ENCODE measurements around the gene GMDS. TPM values are rescaled to one million over a fixed set of nuclear protein-coding genes. Genes with fewer than 3 reads are reported as not detected.

Gene GMDS
- total and polyA plus RNA-seq, 2 donors (not counting 3 experiments of a cell fraction or from before 2014, with no cell fraction given) = 9.8 to 23.5 TPM

DNA sequence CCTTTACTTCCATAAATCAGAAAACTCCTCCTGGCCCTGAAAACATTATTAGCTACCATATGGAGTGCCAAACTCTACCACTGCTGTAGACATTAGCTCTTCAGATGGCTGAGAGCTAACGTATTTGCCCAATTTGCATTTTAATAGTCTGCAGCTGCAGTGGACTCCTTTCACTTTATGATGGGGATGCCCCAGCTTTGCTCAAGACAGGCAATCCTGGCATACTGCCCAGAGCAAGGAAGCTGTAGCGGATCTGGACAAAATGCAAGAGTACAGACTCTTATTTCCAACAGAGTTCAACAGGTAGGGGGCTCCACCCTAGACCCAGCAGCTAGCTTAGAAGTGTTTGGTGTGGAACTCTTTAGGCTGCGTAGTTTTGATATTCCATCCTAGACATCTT, 389.0 kb downstream of the GMDS start:
- no peak for TF ChIP-seq POLR2A (IDR thresholded peaks at IDR 0.05; ENCODE audit: low read depth, low read length)
- no peak for TF ChIP-seq JUN (IDR thresholded peaks at IDR 0.05; ENCODE audit: borderline replicate concordance, insufficient read depth, insufficient read length, low read depth)
- TF ChIP-seq EZH2 (IDR thresholded peaks at IDR 0.05; ENCODE audit: borderline replicate concordance, low read depth, low read length, severe bottlenecking) = no peak
- TF ChIP-seq GATA2 (IDR thresholded peaks at IDR 0.05; ENCODE audit: insufficient read depth, insufficient read length, low read depth, low read length) = no peak
- TF ChIP-seq, protein P1, sequence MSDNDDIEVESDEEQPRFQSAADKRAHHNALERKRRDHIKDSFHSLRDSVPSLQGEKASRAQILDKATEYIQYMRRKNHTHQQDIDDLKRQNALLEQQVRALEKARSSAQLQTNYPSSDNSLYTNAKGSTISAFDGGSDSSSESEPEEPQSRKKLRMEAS (IDR thresholded peaks at IDR 0.05; ENCODE audit: insufficient read depth, insufficient read length) = no peak
- TF ChIP-seq MYC (IDR thresholded peaks at IDR 0.05; ENCODE audit: low read depth, low read length) = no peak
- no peak for TF ChIP-seq POLR2AphosphoS5 (IDR thresholded peaks at IDR 0.05; ENCODE audit: insufficient read depth, low read depth, low read length)
- TF ChIP-seq FOS (IDR thresholded peaks at IDR 0.05; ENCODE audit: borderline replicate concordance, insufficient read depth, low read length) = no peak
- TF ChIP-seq, protein P2, sequence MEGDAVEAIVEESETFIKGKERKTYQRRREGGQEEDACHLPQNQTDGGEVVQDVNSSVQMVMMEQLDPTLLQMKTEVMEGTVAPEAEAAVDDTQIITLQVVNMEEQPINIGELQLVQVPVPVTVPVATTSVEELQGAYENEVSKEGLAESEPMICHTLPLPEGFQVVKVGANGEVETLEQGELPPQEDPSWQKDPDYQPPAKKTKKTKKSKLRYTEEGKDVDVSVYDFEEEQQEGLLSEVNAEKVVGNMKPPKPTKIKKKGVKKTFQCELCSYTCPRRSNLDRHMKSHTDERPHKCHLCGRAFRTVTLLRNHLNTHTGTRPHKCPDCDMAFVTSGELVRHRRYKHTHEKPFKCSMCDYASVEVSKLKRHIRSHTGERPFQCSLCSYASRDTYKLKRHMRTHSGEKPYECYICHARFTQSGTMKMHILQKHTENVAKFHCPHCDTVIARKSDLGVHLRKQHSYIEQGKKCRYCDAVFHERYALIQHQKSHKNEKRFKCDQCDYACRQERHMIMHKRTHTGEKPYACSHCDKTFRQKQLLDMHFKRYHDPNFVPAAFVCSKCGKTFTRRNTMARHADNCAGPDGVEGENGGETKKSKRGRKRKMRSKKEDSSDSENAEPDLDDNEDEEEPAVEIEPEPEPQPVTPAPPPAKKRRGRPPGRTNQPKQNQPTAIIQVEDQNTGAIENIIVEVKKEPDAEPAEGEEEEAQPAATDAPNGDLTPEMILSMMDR (IDR thresholded peaks at IDR 0.05; ENCODE audit: extremely low read depth in 1 of 2, insufficient read depth in 1 of 2, low read depth in 1 of 2, low read length in 2 of 2) = no peak
- no TSS peak for BruUV-seq (replicated peaks)
- no peaks in the 10 kb centered on the region for H3K79me2 ChIP-seq (ENCODE audit: control insufficient read depth, insufficient read depth, low read length)
- ChIA-PET CTCF (no interaction called here), POLR2A (no interaction called here)
- intact Hi-C loops (cut with micrococcal nuclease) = no loop called here
- H3K36me3 ChIP-seq (ENCODE audit: control insufficient read depth in 2 of 2, extremely low read depth in 1 of 2, insufficient read depth in 2 of 2, low read length in 2 of 2) = no peaks in the 10 kb centered on the region
- no peaks in the 10 kb centered on the region for H3K27me3 ChIP-seq (ENCODE audit: control insufficient read depth in 2 of 2, insufficient read depth in 2 of 2, low read length in 2 of 2)
- H3K9ac ChIP-seq (replicated peaks; ENCODE audit: extremely low read depth, insufficient read depth, low read length) = no peak overlapping the region
- H3K4me2 ChIP-seq (ENCODE audit: insufficient read depth, low read length) = no peak overlapping the region
- no peaks in the 10 kb centered on the region for H3K9me3 ChIP-seq (replicated peaks; ENCODE audit: control insufficient read depth, insufficient read depth, low read length)
- H4K20me1 ChIP-seq (replicated peaks; ENCODE audit: control insufficient read depth, extremely low read depth, insufficient read depth, low read length) = no peaks in the 10 kb centered on the region
- H3K9me1 ChIP-seq (replicated peaks; ENCODE audit: control insufficient read depth, extremely low read depth, insufficient read depth, low read length) = no peaks in the 10 kb centered on the region
- peak; percentile 21 for DNase-seq (ENCODE audit: low read depth, low spot score)
- H2AFZ ChIP-seq (ENCODE audit: low read depth, low read length) = no peak overlapping the region
- FAIRE-seq = no peak
- no peak overlapping the region for H3K27ac ChIP-seq (ENCODE audit: insufficient read depth, low read depth, low read length)
- H3K4me3 ChIP-seq (replicated peaks in 1 of 3; ENCODE audit: insufficient read depth in 1 of 3, low read depth in 1 of 3, low read length in 3 of 3) = no peak overlapping the region
- H3K4me1 ChIP-seq (ENCODE audit: control insufficient read depth, extremely low read depth, insufficient read depth, low read length) = no peaks in the 10 kb centered on the region
- dilution Hi-C loops (cut with MboI; ENCODE audit: extremely low pct_ligation_motif_present, low sequenced_read_pairs) = no loop called here

All from endothelial cell of umbilical vein (primary cell).